Astrocyte of the spinal cord (primary cell): Measurements from ENCODE around the gene TMEM258.
A peak's percentile ranks its signal among the peaks of the same experiment; 100 is the strongest.

Experiments used
- DNase-seq: peaks from one replicate; pipeline ENCODE4 v3.0.0; 2011; ENCODE audit warnings: low read depth, low spot score
- H3K4me3 ChIP-seq: 2 replicates; pipeline ENCODE4 v1.5.1; 2011; ENCODE audit warnings: low read depth, mild to moderate bottlenecking, low read length, moderate library complexity
- CTCF ChIP-seq: IDR thresholded peaks from 2 replicates; pipeline ENCODE4 v1.5.1; 2012; ENCODE audit warnings: low read depth, mild to moderate bottlenecking, low read length, inconsistent platforms
- in situ Hi-C: cut with HindIII; loops from 2 replicates; pipeline ENCODE4 v1.10.0; 2017; ENCODE audit warnings: low sequenced_read_pairs

TMEM258 gene

GRCh38 chr11:61792310-61793082 is at the start of gene TMEM258, which contains the start of gene FEN1:
Gene TMEM258 (minus strand): TSS chr11:61792599. CDS start chr11:61792558, 41 bp downstream.
Gene FEN1 (plus strand): TSS chr11:61792911. CDS start chr11:61795362, 2,451 bp downstream.
- peak within 1 kb of the TSS; percentile 69 for H3K4me3 ChIP-seq
- in situ Hi-C loops = no loop called here
- peak; percentile 95 for DNase-seq
- no peak for TF ChIP-seq CTCF

GRCh38 chr11:61841636-61842527 is 49.5 kb upstream of the TMEM258 start:
- no peak overlapping the region for H3K4me3 ChIP-seq
- in situ Hi-C loops = no loop called here
- DNase-seq = no peak
- TF ChIP-seq CTCF = no peak

GRCh38 chr11:61840371-61840770 is 48.0 kb upstream of the TMEM258 start:
- DNase-seq = no peak
- no peak for TF ChIP-seq CTCF
- H3K4me3 ChIP-seq = no peak overlapping the region
- in situ Hi-C loops = no loop called here

GRCh38 chr11:61839742-61840141 is 47.3 kb upstream of the TMEM258 start:
- no peak for TF ChIP-seq CTCF
- no peak overlapping the region for H3K4me3 ChIP-seq
- DNase-seq = no peak
- in situ Hi-C loops = no loop called here

GRCh38 chr11:61838921-61839320 is 46.5 kb upstream of the TMEM258 start:
- H3K4me3 ChIP-seq = no peak overlapping the region
- TF ChIP-seq CTCF = no peak
- DNase-seq = no peak
- in situ Hi-C loops = no loop called here

- TF ChIP-seq CTCF = no peak
- no peak for DNase-seq
- in situ Hi-C loops = no loop called here
- no peak overlapping the region for H3K4me3 ChIP-seq
Measured at GRCh38 chr11:61838501-61838900, 46.1 kb upstream of the TMEM258 start.
